HG02840 (cell line): ENCODE data around the gene INPP5F.
"Not testable (repeated sequence)": the region's sequence is repeated elsewhere in the genome, so short reads cannot be mapped to it uniquely, and the experiment has no call there.

Experiments used
- ATAC-seq: cut with Tn5 transposase; IDR thresholded peaks from one replicate; pipeline ENCODE4 v1.9.1; 2021; ENCODE audit warnings: mild to moderate bottlenecking, moderate library complexity, moderate number of reproducible peaks; ENCODE audit not compliant: unreplicated experiment, low FRiP score

Gene INPP5F

GRCh38 chr10:119706521-119707278 is 19.1 kb upstream of the INPP5F start:
- no peak for ATAC-seq

DNA sequence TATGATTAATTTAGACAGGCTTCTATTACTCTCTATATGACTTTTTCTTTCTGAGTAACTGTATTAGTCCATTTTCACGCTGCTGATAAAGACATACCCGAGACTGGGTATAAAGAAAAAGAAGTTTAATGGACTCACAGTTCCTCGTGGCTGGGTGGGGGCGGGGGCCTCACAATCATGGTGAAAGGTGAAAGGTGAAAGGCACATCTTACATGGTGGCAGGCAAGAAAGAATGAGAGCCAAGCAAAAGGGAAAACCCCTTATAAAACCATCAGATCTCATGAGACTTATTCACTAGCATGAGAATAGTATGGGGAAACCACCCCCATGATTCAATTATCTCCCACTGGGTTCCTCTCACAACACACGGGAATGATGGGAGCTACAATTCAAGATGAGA is 18.5 kb upstream of the INPP5F start:
- not testable (repeated sequence) for ATAC-seq

GRCh38 chr10:119710935-119711334 is 14.9 kb upstream of the INPP5F start:
- ATAC-seq, result not testable (repeated sequence)

GRCh38 chr10:119713744-119714483 is 11.9 kb upstream of the INPP5F start:
- ATAC-seq, result no peak

DNA sequence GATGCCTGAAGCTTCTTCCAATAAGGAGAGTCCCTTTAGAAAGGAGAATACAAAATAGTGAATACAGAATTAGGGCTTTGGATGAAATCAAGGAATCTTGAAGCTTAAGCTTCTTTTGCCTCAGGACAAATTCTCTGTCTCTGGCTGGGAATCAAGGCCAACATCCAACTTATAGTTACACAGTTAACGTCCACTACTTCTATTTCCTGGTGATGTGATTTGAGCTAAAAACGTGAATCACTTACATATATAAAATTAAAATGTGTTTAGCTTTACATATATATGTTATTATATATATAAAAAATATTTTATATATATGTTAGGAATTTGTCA is 11.4 kb upstream of the INPP5F start:
- ATAC-seq, result no peak

- ATAC-seq, result no peak
These were observed 10.0 kb upstream of the INPP5F start for GRCh38 chr10:119715628-119716505.

DNA sequence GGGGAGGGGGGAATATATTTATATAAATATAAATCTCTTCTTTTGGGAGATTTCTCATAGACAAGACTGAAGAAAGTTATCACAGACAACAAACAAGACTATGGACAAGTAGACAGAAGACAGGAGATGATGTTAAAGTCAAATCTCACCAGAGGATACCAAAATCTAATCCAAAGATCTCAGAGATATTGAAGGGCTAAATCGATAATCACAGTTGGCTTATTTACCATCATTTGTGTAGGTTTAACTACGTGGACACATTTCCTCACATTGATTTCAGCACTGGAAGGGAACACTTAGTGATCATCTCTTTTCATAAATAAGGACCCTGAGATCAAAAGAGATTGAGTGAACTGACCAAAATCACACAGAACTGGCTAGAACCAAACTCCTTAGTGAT is 2.7 kb upstream of the INPP5F start:
- no peak for ATAC-seq

DNA sequence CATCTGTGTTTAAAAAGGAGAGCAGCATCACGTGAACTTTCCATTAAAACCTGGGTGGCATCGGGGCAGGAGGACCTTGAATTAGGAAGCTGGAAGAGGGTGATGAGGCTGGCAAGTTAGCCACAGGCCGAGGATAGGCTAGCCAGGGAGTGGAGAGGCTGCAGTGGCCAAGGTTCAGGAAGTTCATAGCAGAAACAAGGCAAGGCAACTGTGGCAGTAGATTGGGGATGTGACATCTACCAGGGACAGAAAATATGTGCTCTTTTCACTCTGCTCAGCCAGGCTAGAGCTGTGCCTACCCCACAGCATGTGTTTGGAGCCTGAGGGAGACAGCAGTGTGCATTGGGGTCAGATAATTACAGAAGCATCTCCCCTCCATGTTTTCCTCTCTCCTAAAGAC is 2.2 kb upstream of the INPP5F start:
- ATAC-seq, result no peak

GRCh38 chr10:119724593-119725516 is 995 bp upstream of the INPP5F start:
- no peak for ATAC-seq

DNA sequence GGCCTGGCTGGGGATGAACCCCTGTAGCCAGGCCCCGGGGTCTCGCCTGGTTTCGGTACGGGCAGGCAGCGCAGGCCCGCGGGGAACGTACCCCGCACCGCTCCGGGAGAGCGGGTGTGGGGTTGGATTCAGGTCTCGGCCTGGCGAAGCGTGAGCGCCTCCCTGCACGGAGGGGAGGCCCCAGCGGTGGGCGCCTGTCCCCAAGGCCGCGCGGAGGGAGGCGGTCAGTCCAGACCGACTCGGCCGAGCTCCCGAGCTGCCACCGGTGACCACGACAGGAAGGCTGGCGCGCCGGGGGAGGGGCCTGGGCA is 378 bp upstream of the INPP5F start:
- ATAC-seq, result no peak

DNA sequence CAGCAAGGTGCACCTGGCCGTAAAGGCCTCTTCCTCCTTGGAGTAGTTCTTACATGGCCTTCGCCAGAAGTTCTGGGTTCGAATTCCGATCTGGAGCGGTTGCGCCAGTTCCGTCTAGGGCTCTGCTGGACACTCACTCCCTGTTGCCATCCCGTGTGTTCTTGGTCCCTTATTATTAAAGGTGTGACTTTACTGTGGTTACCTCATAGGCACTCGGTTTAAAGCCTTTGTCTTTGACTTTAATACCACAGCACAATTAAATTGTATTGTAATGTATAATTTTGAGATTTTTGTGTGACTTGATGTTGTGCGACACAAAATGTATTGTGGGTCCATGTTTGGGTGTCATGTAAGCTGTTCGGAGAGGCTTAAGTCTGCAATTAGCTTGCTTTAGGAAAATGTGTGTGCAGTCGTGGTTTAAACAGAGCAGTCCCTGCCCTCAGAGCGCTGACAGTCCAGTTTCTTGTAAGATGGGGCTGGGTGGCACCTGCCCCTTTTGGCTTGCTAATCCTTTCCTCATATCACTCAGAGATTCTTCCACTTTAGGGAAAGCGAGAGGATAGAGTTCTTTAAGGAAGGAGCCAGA is 919 bp downstream of the INPP5F start:
- ATAC-seq, result no peak

GRCh38 chr10:119728172-119728800 is 2.4 kb downstream of the INPP5F start:
- ATAC-seq, result no peak

GRCh38 chr10:119734396-119735332 is 8.8 kb downstream of the INPP5F start:
- no peak for ATAC-seq

DNA sequence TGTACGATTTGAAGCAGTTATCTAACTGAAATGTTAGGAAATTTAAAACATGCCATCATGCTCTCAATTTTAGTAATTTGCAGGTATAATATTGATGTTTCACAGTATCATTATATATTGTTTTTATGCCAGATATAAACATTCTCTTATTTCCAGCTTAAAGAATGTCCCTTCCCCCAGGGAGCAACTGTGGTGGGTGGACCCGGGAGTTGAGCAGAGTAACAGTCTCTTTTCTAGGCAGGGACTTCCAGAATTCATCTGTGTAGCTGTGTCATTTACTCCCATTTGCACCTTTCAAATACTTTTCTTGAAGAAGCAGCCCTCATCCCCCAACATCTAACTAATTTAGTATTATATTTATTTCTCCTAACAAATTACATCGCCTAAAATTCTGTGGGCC is 9.6 kb downstream of the INPP5F start:
- no peak for ATAC-seq

DNA sequence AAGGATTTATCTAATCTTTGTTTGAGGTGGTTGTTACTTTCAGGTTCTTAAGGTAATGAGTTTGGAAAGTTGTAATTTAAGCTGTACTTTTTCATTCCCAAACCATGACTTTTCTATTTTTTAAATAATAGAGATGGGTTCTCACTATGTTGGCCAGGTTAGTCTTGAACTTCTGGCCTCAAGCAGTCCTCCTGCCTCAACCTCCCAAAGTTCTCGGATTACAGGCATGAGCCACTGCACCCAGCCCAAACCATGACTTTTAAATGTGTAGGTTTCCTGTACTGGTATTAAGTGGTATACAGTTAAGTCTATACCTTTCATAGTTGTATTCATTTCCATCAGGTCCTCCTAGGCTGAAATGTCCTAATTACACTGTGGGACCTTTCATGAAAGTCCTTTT is 10.4 kb downstream of the INPP5F start:
- ATAC-seq, result no peak

- no peak for ATAC-seq
These were observed 11.3 kb downstream of the INPP5F start for GRCh38 chr10:119737039-119737663.

- no peak for ATAC-seq
These were observed 12.0 kb downstream of the INPP5F start for GRCh38 chr10:119737823-119738222.

DNA sequence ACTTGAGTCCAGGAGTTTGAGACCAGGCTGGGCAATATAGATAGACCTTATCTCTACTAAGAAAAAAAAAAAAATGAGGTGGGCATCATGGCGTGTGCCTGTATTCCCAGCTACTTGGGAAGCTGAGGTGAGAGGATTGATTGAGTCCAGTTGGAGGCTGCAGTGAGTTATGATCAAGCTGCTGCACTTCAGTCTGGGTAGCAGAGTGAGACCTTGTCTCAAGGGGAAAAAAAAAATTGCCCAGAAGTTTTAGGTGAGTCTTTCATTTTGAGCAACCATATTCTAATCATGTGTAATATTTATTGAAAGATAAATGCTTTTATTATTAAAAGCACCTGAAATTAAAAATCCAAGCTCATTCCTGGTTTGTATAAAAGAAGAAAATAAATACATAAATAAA is 13.1 kb downstream of the INPP5F start:
- no peak for ATAC-seq
